SJCRH30 (cell line): Measurements from ENCODE around the gene MGMT. TPM values are rescaled to one million over a fixed set of nuclear protein-coding genes. Genes with fewer than 3 reads are reported as not detected.

ENCODE experiments used
- DNase-seq, 2 experiments: peaks; one replicate each; pipeline ENCODE4 v3.0.0-alpha.2; 2015 to 2020
- H3K27ac ChIP-seq: fragments of 250-450 bp; sonication (Bioruptor Pico); 2 replicates; pipeline ENCODE4 v1.5.1; 2020; ENCODE audit warnings: mild to moderate bottlenecking, moderate library complexity
- H3K27me3 ChIP-seq: fragments of 250-450 bp; sonication (Bioruptor Pico); 2 replicates; pipeline ENCODE4 v1.5.1; 2020; ENCODE audit warnings: mild to moderate bottlenecking, moderate library complexity
- H3K36me3 ChIP-seq: fragments of 250-450 bp; sonication (Bioruptor Pico); 2 replicates; pipeline ENCODE4 v1.5.1; 2020; ENCODE audit warnings: mild to moderate bottlenecking, moderate library complexity
- H3K4me1 ChIP-seq: fragments of 250-450 bp; sonication (Bioruptor Pico); 2 replicates; pipeline ENCODE4 v1.5.1; 2020; ENCODE audit warnings: mild to moderate bottlenecking, moderate library complexity
- H3K4me3 ChIP-seq: fragments of 250-450 bp; sonication (Bioruptor Pico); 2 replicates; pipeline ENCODE4 v1.5.1; 2020; ENCODE audit warnings: mild to moderate bottlenecking, moderate library complexity
- H3K9me3 ChIP-seq: fragments of 250-450 bp; sonication (Bioruptor Pico); replicated peaks from 2 replicates; pipeline ENCODE4 v1.5.1; 2020; ENCODE audit warnings: mild to moderate bottlenecking, moderate library complexity
- total RNA-seq: library from RNA; depleted of rRNA; stranded (reverse); fragments of >200 nt; shearing (Covaris generic); gene quantifications from 2 replicates; pipeline ENCODE4 v1.2.3, GENCODE V29; 2014

Gene MGMT
- total RNA-seq, 1 experiment from 2014 or later = 1.5 TPM

GRCh38 chr10:129546106-129546505 lies 79.1 kb downstream of the MGMT start:
- H3K27me3 ChIP-seq = no peaks in the 10 kb centered on the region
- DNase-seq = no peak
- H3K4me3 ChIP-seq = no peak overlapping the region
- no peaks in the 10 kb centered on the region for H3K36me3 ChIP-seq
- no peak overlapping the region for H3K27ac ChIP-seq
- no peaks in the 10 kb centered on the region for H3K9me3 ChIP-seq
- no peaks in the 10 kb centered on the region for H3K4me1 ChIP-seq

- Histone ChIP-seq H3K27me3 (no peaks in the 10 kb centered on the region), H3K4me3 (no peak overlapping the region), H3K4me1 (no peaks in the 10 kb centered on the region), H3K36me3 (no peaks in the 10 kb centered on the region), H3K27ac (no peak overlapping the region), H3K9me3 (no peaks in the 10 kb centered on the region)
- no peak for DNase-seq
Measured at GRCh38 chr10:129547608-129548007, 80.6 kb downstream of the MGMT start.

- no peak for DNase-seq
- Histone ChIP-seq H3K4me3 (no peak overlapping the region), H3K4me1 (no peaks in the 10 kb centered on the region), H3K9me3 (no peaks in the 10 kb centered on the region), H3K27me3 (no peaks in the 10 kb centered on the region), H3K36me3 (no peaks in the 10 kb centered on the region), H3K27ac (no peak overlapping the region)
Measured at GRCh38 chr10:129548600-129548999, 81.6 kb downstream of the MGMT start.

GRCh38 chr10:129550076-129550475 lies 83.0 kb downstream of the MGMT start:
- Histone ChIP-seq H3K4me3 (no peak overlapping the region), H3K4me1 (no peaks in the 10 kb centered on the region), H3K27ac (no peak overlapping the region), H3K36me3 (no peaks in the 10 kb centered on the region), H3K27me3 (no peaks in the 10 kb centered on the region), H3K9me3 (no peaks in the 10 kb centered on the region)
- no peak for DNase-seq

GRCh38 chr10:129550658-129551057 lies 83.6 kb downstream of the MGMT start:
- H3K9me3 ChIP-seq = no peaks in the 10 kb centered on the region

GRCh38 chr10:129552119-129552518 lies 85.1 kb downstream of the MGMT start:
- Histone ChIP-seq H3K4me1 (no peaks in the 10 kb centered on the region), H3K27me3 (no peaks in the 10 kb centered on the region), H3K27ac (no peak overlapping the region), H3K9me3 (no peaks in the 10 kb centered on the region), H3K4me3 (no peak overlapping the region), H3K36me3 (no peaks in the 10 kb centered on the region)
- no peak for DNase-seq

More at GRCh38 chr10:129550658-129551057, 83.6 kb downstream of the MGMT start:
- no peaks in the 10 kb centered on the region for H3K4me1 ChIP-seq
- H3K27ac ChIP-seq = no peak overlapping the region
- no peak for DNase-seq
- no peak overlapping the region for H3K4me3 ChIP-seq
- H3K36me3 ChIP-seq = no peaks in the 10 kb centered on the region
- H3K27me3 ChIP-seq = no peaks in the 10 kb centered on the region

- Histone ChIP-seq H3K9me3 (no peaks in the 10 kb centered on the region), H3K36me3 (no peaks in the 10 kb centered on the region), H3K27ac (no peak overlapping the region), H3K4me1 (no peaks in the 10 kb centered on the region), H3K27me3 (no peaks in the 10 kb centered on the region), H3K4me3 (no peak overlapping the region)
- no peak for DNase-seq
Measured at GRCh38 chr10:129553928-129554327, 86.9 kb downstream of the MGMT start.

DNA sequence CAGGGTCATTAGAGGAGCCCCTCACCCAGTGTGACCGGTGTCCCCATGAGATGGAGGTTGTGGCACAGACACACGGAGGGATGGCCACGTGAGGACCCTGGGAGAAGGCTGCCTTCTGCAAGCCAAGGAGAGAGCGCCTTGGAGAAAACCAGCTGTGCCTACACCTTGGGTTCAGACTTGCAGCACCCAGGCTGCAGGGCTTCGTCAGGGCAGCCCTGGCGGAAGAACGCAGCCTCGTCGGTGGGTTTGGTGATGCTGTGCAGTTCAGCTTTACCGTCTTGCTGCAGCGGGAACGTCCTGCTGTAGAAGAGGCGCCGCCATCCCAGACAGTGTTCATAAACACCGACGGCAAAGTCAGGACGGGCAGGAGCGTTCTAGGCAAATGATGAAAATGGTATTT lies 89.3 kb downstream of the MGMT start:
- Histone ChIP-seq H3K27me3 (no peaks in the 10 kb centered on the region), H3K36me3 (no peaks in the 10 kb centered on the region), H3K9me3 (no peaks in the 10 kb centered on the region), H3K4me3 (no peak overlapping the region), H3K27ac (no peak overlapping the region), H3K4me1 (no peaks in the 10 kb centered on the region)
- no peak for DNase-seq

- DNase-seq = no peak
- H3K36me3 ChIP-seq = no peaks in the 10 kb centered on the region
- no peaks in the 10 kb centered on the region for H3K9me3 ChIP-seq
- H3K4me1 ChIP-seq = no peaks in the 10 kb centered on the region
- H3K27me3 ChIP-seq = no peaks in the 10 kb centered on the region
- H3K27ac ChIP-seq = no peak overlapping the region
- no peak overlapping the region for H3K4me3 ChIP-seq
Measured at GRCh38 chr10:129560361-129560760, 93.3 kb downstream of the MGMT start.

- DNase-seq = no peak
- no peaks in the 10 kb centered on the region for H3K27me3 ChIP-seq
- H3K4me1 ChIP-seq = no peaks in the 10 kb centered on the region
- no peak overlapping the region for H3K27ac ChIP-seq
- H3K9me3 ChIP-seq = no peaks in the 10 kb centered on the region
- H3K4me3 ChIP-seq = no peak overlapping the region
- H3K36me3 ChIP-seq = no peaks in the 10 kb centered on the region
Measured at GRCh38 chr10:129562487-129562886, 95.4 kb downstream of the MGMT start.

DNA sequence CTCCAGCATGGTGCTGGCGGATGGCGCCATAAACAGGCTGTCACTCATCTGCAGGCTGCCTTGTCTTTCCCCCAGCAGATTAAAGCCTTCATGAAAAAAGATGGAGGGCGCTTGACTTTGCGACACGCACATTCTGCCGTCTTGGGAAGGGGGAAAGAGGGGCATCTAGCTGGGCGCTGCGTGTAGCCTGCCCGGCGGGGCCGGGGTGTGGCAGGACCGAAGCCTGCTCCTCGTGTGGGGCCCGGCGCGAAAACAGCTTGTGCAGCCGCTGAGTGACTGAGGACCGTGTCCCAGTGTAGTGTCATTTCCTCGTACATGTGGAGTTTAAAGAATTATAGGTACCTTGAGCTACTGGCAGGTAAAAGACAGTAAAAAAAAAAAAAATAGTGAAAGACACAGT lies 97.9 kb downstream of the MGMT start:
- DNase-seq = no peak
- H3K27ac ChIP-seq = no peak overlapping the region
- H3K36me3 ChIP-seq = no peaks in the 10 kb centered on the region
- H3K27me3 ChIP-seq = no peaks in the 10 kb centered on the region
- no peak overlapping the region for H3K4me3 ChIP-seq
- no peaks in the 10 kb centered on the region for H3K9me3 ChIP-seq
- H3K4me1 ChIP-seq = no peaks in the 10 kb centered on the region

DNA sequence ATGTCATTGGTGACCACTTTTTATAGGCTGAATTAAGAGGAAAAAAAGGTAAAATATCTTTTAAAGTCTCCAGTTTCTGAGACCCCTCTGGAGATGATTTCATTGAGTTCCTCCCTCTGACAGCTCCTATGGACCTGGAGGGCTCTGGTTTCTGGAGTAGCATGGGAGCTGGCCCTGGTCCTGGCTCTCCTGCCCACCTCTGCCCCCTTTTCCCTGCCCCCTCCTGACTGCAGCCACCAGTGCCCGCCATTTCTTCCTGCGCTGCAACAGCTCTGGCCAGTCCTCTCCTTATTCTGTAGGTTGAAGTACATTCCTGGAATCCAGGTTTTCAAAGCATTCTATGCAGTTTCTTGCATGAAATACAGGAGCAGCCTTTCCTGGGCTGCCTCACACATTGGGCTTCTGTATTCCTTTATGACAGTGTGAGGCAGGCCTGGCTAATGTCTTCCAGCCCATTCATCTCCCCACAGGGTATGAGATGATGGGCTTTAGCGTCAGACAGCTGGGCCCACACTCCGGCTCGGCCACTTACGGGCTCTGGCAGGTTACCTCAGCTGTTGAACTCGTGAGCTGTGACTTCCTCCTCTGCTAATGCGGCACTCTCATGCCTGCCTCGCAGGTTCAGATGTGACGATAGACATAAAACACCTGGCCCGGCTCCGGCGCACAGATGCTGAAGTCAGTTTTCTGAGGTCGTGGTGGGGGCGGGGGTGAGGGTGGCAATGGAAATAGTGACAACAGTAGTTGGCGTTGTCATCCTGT lies 101.7 kb downstream of the MGMT start:
- Histone ChIP-seq H3K27me3 (no peaks in the 10 kb centered on the region), H3K9me3 (no peaks in the 10 kb centered on the region), H3K4me3 (no peak overlapping the region), H3K36me3 (no peaks in the 10 kb centered on the region), H3K27ac (no peak overlapping the region), H3K4me1 (no peaks in the 10 kb centered on the region)
- peak; percentile 32 to 50 for DNase-seq

DNA sequence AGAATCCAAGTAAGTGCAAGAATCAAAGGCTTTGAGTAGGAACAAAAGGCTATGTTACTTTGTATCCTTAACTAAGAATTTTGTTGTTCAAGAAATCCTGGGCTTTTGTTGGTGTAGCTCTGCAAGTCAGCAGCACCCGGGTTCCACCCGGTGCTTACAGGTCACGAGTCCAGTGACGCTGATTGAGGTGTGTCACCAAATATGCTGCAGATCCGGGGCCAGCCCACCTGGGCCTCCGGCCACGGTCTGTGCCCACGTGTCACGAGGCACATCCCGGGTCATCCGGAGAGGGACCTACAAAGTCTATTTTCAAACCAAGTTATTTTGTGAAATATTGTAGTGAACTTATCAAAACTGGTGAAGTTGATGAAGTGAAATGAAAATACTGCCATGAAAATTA lies 103.1 kb downstream of the MGMT start:
- Histone ChIP-seq H3K4me1 (no peaks in the 10 kb centered on the region), H3K27ac (no peak overlapping the region), H3K36me3 (no peaks in the 10 kb centered on the region), H3K4me3 (no peak overlapping the region), H3K27me3 (no peaks in the 10 kb centered on the region), H3K9me3 (no peaks in the 10 kb centered on the region)
- no peak for DNase-seq

- no peaks in the 10 kb centered on the region for H3K4me1 ChIP-seq
- no peaks in the 10 kb centered on the region for H3K9me3 ChIP-seq
- no peak overlapping the region for H3K4me3 ChIP-seq
- no peaks in the 10 kb centered on the region for H3K36me3 ChIP-seq
- no peaks in the 10 kb centered on the region for H3K27me3 ChIP-seq
- DNase-seq = no peak
- H3K27ac ChIP-seq = no peak overlapping the region
Measured at GRCh38 chr10:129579228-129579627, 112.2 kb downstream of the MGMT start.

- Histone ChIP-seq H3K4me1 (no peaks in the 10 kb centered on the region), H3K36me3 (no peaks in the 10 kb centered on the region), H3K27ac (no peak overlapping the region), H3K27me3 (no peaks in the 10 kb centered on the region), H3K9me3 (no peaks in the 10 kb centered on the region), H3K4me3 (no peak overlapping the region)
- DNase-seq = no peak
Measured at GRCh38 chr10:129580010-129580409, 113.0 kb downstream of the MGMT start.

DNA sequence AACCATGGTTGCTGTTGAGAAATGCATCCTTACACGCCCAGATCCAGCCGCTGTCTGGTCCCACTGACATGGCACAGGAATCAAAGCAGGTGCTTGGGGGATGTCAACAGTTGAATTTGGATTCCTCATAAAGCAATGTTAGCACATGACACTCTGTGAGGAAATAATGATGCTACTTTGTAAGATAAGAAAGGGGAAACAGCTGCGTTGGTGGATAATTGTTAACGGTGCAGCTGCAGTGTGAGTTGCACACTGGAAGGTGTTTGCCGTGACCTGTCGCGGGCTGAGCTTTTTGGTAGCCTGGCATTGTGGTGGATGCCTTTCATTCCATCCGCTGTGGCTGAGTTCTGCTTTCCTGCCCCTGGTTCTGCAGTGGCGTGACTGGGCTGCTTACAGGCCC lies 113.9 kb downstream of the MGMT start:
- Histone ChIP-seq H3K4me1 (no peaks in the 10 kb centered on the region), H3K27me3 (no peaks in the 10 kb centered on the region), H3K9me3 (no peaks in the 10 kb centered on the region), H3K36me3 (no peaks in the 10 kb centered on the region), H3K4me3 (no peak overlapping the region), H3K27ac (no peak overlapping the region)
- no peak for DNase-seq
